Activated naive CD8-positive, alpha-beta T cell treated with anti-CD3 and anti-CD28 coated beads, Interleukin-2, amount 50 U/mL, for 16 hours (primary cell): Measurements from ENCODE around the gene UCMA.

Experiments
- DNase-seq: peaks from one replicate; pipeline ENCODE4 v3.0.0-alpha.2; 2020; ENCODE audit warnings: low read depth, low spot score

Gene UCMA

GRCh38 chr10:13233358-13233757 is 816 bp downstream of the UCMA start:
- DNase-seq, result no peak

DNA sequence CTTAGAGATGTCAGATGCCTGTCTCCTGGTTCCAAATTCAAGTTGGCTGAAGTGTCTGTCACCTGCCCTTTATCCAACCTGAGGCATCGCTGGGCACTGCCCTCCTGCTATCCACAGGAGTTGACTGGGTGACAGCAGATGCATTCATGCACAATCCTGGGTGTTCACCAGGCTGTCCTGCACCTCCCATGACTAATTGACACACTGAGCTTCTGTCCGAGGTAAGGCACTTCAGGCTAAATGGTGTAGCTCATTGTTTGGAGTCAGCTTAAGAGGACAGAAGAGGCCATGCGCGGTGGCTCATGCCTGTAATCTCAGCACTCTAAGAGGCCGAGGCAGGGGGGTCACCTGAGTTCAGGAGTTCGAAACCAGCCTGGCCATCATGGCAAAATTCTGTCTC is 2.4 kb downstream of the UCMA start:
- DNase-seq, result no peak

DNA sequence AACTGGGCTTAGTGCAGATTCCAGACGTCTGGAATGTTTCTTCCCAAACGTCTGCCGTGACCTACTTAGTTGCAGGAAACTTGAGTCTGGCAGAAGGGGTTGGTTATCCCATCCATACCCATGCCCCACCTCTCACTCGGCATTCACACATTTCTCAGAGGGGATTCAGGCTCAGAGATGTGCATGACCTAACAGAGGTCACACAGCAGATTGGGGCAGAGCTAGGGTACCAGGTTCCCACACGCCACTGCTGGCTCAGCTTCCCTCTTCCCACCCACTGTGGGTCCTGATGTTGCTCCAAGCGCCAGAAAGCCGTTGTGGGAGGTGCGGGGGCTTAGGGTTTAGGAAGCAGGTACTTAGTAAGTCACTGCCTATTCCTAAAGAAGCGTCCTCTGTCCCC is 3.0 kb downstream of the UCMA start:
- DNase-seq, result no peak

GRCh38 chr10:13227031-13227430 is 7.1 kb downstream of the UCMA start:
- DNase-seq, result no peak

GRCh38 chr10:13225601-13226000 is 8.6 kb downstream of the UCMA start:
- DNase-seq, result no peak

- DNase-seq, result no peak
Observed at GRCh38 chr10:13224210-13224995, 9.8 kb downstream of the UCMA start.

- DNase-seq, result no peak
Observed at GRCh38 chr10:13223241-13223640, 10.9 kb downstream of the UCMA start.

- no peak for DNase-seq
Observed at GRCh38 chr10:13222566-13222965, 11.6 kb downstream of the UCMA start.

DNA sequence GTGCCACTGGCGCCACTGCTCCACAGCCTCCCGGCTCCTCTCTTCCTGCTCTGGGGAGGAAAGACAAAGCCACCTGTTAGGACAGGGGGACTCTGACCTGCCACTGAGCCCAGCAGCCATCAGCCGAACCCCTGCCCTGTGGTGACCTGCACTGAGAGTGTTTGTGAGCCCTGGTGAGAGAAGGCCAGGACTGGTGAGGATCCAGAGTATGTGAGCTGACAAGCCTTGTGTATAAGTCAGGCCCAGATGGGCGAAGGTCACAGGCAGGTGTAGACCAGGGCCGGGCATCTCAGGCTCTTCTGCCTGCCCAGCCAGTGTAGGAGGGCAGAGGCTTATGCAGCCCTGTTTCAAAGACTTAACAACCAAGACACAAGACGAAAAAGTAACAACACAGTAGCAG is 12.0 kb downstream of the UCMA start:
- no peak for DNase-seq

- no peak for DNase-seq
Observed at GRCh38 chr10:13221572-13221971, 12.6 kb downstream of the UCMA start.

DNA sequence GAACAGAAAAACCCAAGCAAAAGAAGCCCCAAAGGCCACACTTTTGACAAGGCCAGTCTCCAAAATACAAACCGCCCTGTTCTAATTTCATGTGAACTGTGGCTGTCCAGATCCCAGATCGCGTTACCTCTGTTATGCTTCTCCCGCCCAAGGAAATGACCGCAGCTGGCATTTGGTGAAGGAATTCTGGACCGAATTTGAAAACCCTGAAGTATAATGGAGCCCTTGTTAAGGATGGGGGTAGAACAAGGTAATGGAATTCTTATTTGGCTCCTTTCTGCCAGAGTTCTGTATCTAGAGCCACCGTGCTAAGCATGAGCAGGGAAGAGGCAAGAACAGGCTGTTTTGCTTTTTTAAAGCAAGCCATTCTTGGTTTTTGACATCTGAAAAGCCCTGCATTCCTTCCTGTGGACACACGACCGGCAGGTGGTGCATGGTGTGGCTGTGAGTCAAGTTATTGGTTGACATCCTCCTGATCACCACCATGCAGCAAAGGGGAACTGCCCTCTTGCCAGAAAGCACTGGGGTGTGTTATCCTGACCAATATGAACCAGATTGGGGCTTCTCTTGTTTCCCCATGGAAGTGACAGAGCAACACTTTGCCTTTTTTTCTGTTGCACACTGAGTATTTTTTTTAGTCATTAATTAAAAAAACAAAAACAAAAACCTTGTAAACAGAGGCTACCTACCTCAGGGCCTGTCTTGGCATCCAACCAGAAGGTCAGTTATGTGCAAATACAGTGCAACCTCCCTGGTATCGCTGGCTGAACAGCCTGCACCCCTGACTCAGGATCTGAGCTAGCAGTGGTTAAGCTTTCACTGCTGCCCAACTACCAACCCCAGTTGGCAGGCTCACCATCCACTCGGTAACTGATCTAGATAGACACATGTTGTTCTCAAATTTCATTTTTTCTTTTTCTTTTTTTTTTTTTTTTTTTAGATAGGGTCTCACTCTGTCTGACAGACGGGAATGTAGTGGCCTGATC is 14.2 kb downstream of the UCMA start:
- no peak for DNase-seq

DNA sequence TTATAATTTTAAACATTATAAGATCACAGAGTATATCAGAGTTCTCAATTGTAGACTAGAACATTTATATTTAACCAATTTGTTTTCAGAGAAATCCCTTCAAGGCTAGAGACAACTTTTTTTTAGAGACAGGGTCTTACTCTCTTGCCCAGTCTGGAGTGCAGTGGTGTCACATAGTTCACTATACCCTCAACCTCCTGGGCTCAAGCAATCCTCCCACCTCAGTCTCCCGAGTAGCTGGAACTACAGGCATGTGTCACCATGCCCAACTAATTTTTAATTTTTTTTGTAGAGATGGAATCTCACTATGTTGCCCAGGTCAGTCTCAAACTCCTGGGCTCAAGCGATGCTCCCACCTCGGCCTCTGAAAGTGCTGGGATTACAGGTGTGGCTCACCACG is 15.3 kb downstream of the UCMA start:
- DNase-seq, result no peak

DNA sequence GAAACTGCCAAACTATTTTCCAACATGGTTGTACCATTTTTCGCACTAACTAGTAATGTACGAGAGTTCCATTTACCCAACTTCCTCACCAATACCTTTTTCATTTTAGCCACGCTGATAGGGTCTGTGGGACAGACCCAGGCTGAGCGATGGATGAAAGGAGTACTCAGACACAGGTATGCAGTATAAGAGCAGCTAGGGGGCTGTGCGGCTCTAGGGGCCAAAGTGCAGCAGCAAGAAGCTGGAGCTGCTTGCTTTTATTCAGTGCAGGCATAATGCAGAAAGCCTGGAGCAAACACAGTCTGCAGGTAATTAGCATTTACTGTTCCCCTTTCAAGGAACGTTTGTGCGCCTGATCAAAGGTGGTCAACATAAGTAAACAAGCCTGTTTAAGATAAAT is 21.0 kb downstream of the UCMA start:
- DNase-seq, result no peak

DNA sequence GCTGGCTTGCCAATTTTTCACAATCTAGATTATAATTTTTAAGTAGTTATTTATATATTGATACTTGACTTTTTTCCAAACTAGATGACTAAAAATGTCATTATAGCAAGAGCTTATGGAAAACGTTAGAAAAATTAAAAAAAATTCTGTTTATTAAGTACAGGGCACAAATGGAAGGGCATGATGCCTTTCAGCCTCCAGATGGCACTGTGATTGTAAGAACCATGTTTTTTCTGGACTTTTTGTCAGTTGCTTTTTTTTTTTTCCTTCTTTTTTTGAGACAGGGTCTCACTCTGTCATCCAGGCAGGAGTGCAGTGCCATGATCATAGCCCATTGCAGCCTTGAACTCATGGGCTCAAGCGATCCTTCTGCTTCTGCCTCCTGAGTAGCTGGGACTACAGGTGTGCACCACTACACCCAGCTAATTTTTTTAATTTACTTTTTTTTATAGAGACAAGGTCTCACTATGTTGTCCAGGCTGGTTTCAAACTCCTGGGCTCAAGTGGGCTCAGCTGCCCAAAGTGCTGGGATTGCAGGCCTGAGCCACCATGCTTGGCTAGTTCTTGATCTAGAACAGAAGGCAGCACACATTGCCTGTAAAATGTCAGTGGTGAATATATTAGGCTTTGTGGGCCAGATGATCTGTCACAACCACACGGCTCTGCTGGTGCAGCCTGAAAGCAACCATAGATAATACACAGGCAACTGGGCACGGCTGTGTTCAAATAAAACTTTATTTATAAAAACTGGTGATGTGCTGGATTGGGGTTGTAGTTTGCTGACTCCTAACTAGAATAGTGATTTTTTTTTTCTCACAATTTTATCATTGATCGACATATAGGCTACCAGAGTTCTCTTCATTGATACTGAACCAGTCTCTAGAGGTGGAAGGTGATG is 27.4 kb downstream of the UCMA start:
- no peak for DNase-seq

DNA sequence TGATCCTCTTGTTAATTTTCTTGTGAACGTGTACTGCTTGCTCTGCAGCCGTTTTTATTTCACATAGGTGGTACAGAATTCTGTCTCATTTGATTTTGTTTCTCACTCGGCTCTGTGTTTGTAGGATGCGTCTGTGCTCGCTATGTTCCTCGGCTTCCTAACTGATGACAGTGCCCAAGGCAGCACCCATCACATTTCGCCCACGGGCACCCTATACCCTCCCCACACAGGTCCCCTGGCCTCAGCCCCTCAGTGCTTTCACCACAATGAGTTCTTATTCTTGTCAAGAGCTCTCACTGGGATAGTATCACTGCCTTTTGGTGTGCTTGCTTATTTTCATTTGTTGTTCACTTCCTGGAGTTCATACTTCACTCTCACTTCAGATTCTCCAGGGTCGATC is 28.1 kb downstream of the UCMA start:
- DNase-seq, result no peak

- DNase-seq, result no peak
Observed at GRCh38 chr10:13201132-13201531, 33.0 kb downstream of the UCMA start.

DNA sequence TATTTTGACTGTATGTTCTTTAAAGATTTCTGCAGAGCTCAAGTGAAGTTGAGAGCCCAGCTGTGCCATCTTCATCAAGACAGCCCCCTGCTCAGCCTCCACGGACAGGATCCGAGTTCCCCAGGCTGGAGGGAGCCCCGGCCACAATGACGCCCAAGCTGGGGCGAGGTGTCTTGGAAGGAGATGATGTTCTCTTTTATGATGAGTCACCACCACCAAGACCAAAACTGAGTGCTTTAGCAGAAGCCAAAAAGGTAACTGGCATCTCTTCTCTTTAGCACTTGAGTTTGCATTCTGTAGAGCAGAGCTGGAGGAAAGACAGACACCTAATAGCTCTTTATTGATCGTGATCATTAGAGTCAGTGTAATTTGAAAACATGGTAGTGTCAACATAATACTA is 39.2 kb downstream of the UCMA start:
- DNase-seq, result no peak

DNA sequence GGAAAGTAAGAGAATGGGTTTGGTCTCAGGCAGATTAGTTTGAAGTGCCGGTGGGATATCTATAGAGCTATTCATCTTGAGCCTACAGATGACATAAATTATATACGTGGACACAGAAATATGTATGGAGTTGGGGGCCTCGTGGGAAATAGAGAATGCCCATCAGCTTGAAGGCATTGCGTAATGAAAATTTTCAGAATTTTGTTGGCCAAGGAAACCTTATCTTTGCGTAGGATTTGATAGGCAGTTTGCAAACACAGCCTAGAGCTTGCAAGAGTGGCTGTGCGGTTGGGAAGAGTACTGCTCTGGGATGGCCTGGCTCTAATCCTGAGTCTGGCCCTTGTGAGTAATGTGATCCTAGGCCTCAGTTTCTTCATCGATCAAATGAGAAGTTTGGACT is 40.5 kb downstream of the UCMA start:
- no peak for DNase-seq

GRCh38 chr10:13191362-13191761 is 42.8 kb downstream of the UCMA start:
- no peak for DNase-seq

- no peak for DNase-seq
Observed at GRCh38 chr10:13190816-13191215, 43.4 kb downstream of the UCMA start.

DNA sequence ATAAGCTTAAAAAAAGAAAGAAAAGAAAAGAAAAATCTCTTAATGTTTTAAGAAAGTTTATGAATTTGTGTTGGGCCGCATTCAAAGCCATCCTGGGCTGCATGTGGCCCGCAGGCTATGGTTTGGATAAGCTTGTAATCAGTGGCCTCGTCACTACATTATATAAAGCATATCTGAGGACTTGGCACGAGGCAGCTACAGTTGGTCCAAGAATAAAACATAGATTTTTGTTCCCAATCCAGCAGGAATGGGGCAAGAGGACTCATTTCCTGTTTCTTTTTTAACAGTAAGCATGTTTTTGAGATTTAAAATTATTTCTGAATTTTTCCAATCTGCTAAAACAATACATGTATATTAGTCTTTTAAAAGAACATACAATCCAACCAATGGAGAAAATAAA is 44.2 kb downstream of the UCMA start:
- DNase-seq, result no peak

DNA sequence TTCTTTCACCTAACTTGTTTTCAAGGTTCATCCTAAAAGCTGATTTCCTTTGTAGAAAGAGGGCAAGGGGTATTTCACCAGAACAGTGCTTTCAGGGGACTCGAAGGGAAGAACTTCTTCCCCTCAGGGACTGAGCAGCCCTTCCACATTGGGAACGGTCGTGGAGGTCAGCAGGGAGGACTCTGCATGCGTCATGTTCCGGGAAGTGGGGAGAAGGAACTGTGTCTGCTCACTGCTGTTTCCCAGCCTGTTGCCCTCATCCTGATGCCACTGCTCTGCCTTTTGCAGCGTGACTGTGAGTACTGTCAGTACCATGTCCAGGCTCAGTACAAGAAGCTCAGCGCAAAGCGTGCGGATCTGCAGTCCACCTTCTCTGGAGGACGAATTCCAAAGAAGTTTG is 45.6 kb downstream of the UCMA start:
- DNase-seq, result no peak
